Hepatocyte (in vitro differentiated cells): Measurements from ENCODE around the gene NBDY. TPM values are rescaled to one million over a fixed set of nuclear protein-coding genes. Genes with fewer than 3 reads are reported as not detected.

ENCODE experiments used
- DNase-seq: peaks from one replicate; pipeline ENCODE4 v3.0.0-alpha.2; 2016; ENCODE audit warnings: low spot score
- H2AFZ ChIP-seq: fragments of 200-600 bp; sonication (generic); 2 replicates; pipeline ENCODE4 v1.6.0; 2016; ENCODE audit warnings: antibody characterized with exemption, mild to moderate bottlenecking
- H3K27ac ChIP-seq: fragments of 200-600 bp; sonication (generic); 2 replicates; pipeline ENCODE4 v1.5.1; 2016; ENCODE audit warnings: mild to moderate bottlenecking
- H3K27me3 ChIP-seq: fragments of 200-600 bp; sonication (generic); 2 replicates; pipeline ENCODE4 v1.6.1; 2016
- H3K36me3 ChIP-seq: fragments of 200-600 bp; sonication (generic); replicated peaks from 2 replicates; pipeline ENCODE4 v1.5.1; 2016; ENCODE audit warnings: low read depth; ENCODE audit not compliant: insufficient read depth
- H3K4me1 ChIP-seq: fragments of 200-600 bp; sonication (generic); 2 replicates; pipeline ENCODE4 v1.5.1; 2016; ENCODE audit warnings: mild to moderate bottlenecking, moderate library complexity; ENCODE audit not compliant: insufficient read depth
- H3K4me2 ChIP-seq: fragments of 200-600 bp; sonication (generic); 2 replicates; pipeline ENCODE4 v1.6.0; 2016
- H3K4me3 ChIP-seq: fragments of 200-600 bp; sonication (generic); 2 replicates; pipeline ENCODE4 v1.5.1; 2016; ENCODE audit warnings: mild to moderate bottlenecking
- H3K79me2 ChIP-seq: fragments of 200-600 bp; sonication (generic); 2 replicates; pipeline ENCODE4 v1.6.0; 2017; ENCODE audit warnings: mild to moderate bottlenecking
- H3K9me2 ChIP-seq: fragments of 200-600 bp; sonication (generic); replicated peaks from 2 replicates; pipeline ENCODE4 v1.6.0; 2017; ENCODE audit warnings: mild to moderate bottlenecking; ENCODE audit not compliant: insufficient read depth
- H3K9me3 ChIP-seq: fragments of 200-600 bp; sonication (generic); 2 replicates; pipeline ENCODE4 v1.5.1; 2016; ENCODE audit warnings: low read depth, mild to moderate bottlenecking
- H4K20me1 ChIP-seq: fragments of 200-600 bp; sonication (generic); 2 replicates; pipeline ENCODE4 v1.6.0; 2016; ENCODE audit warnings: mild to moderate bottlenecking; ENCODE audit not compliant: insufficient read depth, poor library complexity, severe bottlenecking
- CTCF ChIP-seq: fragments of 200-600 bp; sonication (generic); IDR thresholded peaks from 2 replicates; pipeline ENCODE4 v1.5.1; 2016; ENCODE audit warnings: antibody characterized with exemption, mild to moderate bottlenecking; ENCODE audit not compliant: poor library complexity
- EZH2 ChIP-seq: fragments of 200-600 bp; sonication (generic); IDR thresholded peaks from 2 replicates; pipeline ENCODE4 v1.6.1; 2016; ENCODE audit warnings: antibody characterized with exemption, mild to moderate bottlenecking, borderline replicate concordance
- EZH2phosphoT487 ChIP-seq: fragments of 200-600 bp; sonication (generic); IDR thresholded peaks from one replicate; pipeline ENCODE4 v1.6.1; 2018; ENCODE audit warnings: antibody characterized with exemption, mild to moderate bottlenecking, low read depth, moderate library complexity; ENCODE audit not compliant: unreplicated experiment, severe bottlenecking
- WGBS: methylation state at CpG from one replicate; pipeline ENCODE4 v1.1.6; 2016; ENCODE audit warnings: low lambda C conversion rate; ENCODE audit errors: missing lambda C conversion rate; 5-methylcytosine and 5-hydroxymethylcytosine counted together
- polyA plus RNA-seq: library from polyadenylated mRNA; unstranded; fragments of >200 nt; fragmentation: Nextera tagmentation; extraction: Ambion mirVana; gene quantifications from 2 replicates; pipeline ENCODE4 v1.2.1, GENCODE V29; 2016
- total RNA-seq: library from RNA; depleted of rRNA; stranded (reverse); fragments of >200 nt; gene quantifications from 2 replicates; pipeline ENCODE4 v1.2.3, GENCODE V29; 2014

The NBDY gene
- total and polyA plus RNA-seq, 2 experiments from 2014 or later: 20.4 to 166 TPM

- DNase-seq: no peak
- no peak overlapping the region for H3K4me2 ChIP-seq
- no peak overlapping the region for H3K27ac ChIP-seq
- H3K9me3 ChIP-seq: no peaks in the 10 kb centered on the region
- no peaks in the 10 kb centered on the region for H3K9me2 ChIP-seq
- WGBS: 98% methylated on average over 14 of the region's 14 CpGs
- no peaks in the 10 kb centered on the region for H3K79me2 ChIP-seq
- H3K36me3 ChIP-seq: no peaks in the 10 kb centered on the region
- no peak overlapping the region for H3K4me3 ChIP-seq
- no peaks in the 10 kb centered on the region for H4K20me1 ChIP-seq
- TF ChIP-seq EZH2: no peak
- no peak for TF ChIP-seq EZH2phosphoT487
- TF ChIP-seq CTCF: no peak
- H2AFZ ChIP-seq: no peak overlapping the region
- H3K4me1 ChIP-seq: no peaks in the 10 kb centered on the region
- H3K27me3 ChIP-seq: no peaks in the 10 kb centered on the region
Measured at GRCh38 chrX:56784666-56785065, 55.6 kb downstream of the NBDY start.

- no peaks in the 10 kb centered on the region for H3K4me1 ChIP-seq
- WGBS: 88% methylated on average over 7 of the region's 7 CpGs
- no peak for DNase-seq
Measured at GRCh38 chrX:56785442-56785841, 56.4 kb downstream of the NBDY start.

GRCh38 chrX:56786889-56787733 lies 58.1 kb downstream of the NBDY start:
- Histone ChIP-seq H3K9me2 (no peaks in the 10 kb centered on the region), H3K79me2 (no peaks in the 10 kb centered on the region), H3K4me2 (no peak overlapping the region), H3K27me3 (no peaks in the 10 kb centered on the region), H3K9me3 (no peaks in the 10 kb centered on the region), H3K27ac (no peak overlapping the region), H2AFZ (no peak overlapping the region), H3K4me3 (no peak overlapping the region), H3K4me1 (no peaks in the 10 kb centered on the region), H3K36me3 (no peaks in the 10 kb centered on the region), H4K20me1 (no peaks in the 10 kb centered on the region)
- no peak for DNase-seq
- whole genome bisulfite sequencing: 94% methylated on average over 9 of the region's 9 CpGs
- TF ChIP-seq EZH2 (no peak), CTCF (no peak), EZH2phosphoT487 (no peak)

More at GRCh38 chrX:56785442-56785841, 56.4 kb downstream of the NBDY start:
- Histone ChIP-seq H3K4me2 (no peak overlapping the region), H3K27me3 (no peaks in the 10 kb centered on the region), H3K79me2 (no peaks in the 10 kb centered on the region), H3K36me3 (no peaks in the 10 kb centered on the region), H3K4me3 (no peak overlapping the region), H4K20me1 (no peaks in the 10 kb centered on the region), H3K27ac (no peak overlapping the region), H3K9me2 (no peaks in the 10 kb centered on the region), H2AFZ (no peak overlapping the region), H3K9me3 (no peaks in the 10 kb centered on the region)
- TF ChIP-seq EZH2phosphoT487 (no peak), CTCF (no peak), EZH2 (no peak)
